ENCODE data around the gene OLIG2. TPM values are rescaled to one million over a fixed set of nuclear protein-coding genes. Genes with fewer than 3 reads are reported as not detected.

OLIG2 gene
- total and polyA plus RNA-seq, 2 experiments from 2014 or later = 0.15 to 1.4 TPM

DNA sequence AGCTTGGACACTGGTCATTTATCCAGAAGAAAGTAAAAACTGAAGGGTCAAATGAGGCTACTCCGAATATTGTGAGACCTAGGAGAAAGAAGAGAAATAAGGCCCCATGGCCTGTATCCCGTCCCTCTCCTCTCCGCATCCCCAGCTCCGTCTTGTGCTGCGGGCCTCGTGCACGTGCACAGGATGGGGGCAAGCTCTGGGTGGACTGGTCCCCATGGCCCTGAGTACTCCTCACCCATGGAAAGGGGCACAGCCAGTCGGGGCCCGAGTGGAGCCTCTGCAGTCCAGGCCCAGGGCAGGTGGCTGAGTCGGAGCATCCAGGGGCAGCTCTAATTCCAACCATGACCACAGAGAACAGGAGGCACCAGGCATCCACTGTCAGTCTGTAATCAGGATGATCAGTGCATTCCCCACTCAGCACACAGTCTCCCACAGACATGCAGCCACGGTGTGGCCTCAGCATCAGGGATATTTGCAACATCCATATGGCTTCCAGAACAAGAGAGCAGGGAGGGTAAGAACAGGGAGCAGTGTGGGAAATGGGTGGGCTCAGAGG lies 31.7 kb downstream of the OLIG2 start:
- Histone ChIP-seq H3K4me3 (no peak overlapping the region), H3K36me3 (ENCODE audit: insufficient read depth) (no peaks in the 10 kb centered on the region), H2AFZ (no peak overlapping the region), H4K20me1 (replicated peaks; ENCODE audit: insufficient read depth) (no peaks in the 10 kb centered on the region), H3K4me1 (ENCODE audit: insufficient read depth) (no peaks in the 10 kb centered on the region), H3K9me2 (ENCODE audit: insufficient read depth) (no peaks in the 10 kb centered on the region), H3F3A (replicated peaks; ENCODE audit: low read depth) (no peaks in the 10 kb centered on the region), H3K79me2 (replicated peaks; ENCODE audit: insufficient read depth) (no peaks in the 10 kb centered on the region), H3K4me2 (no peak overlapping the region), H3K27ac (ENCODE audit: low read depth) (no peak overlapping the region), H3K27me3 (ENCODE audit: insufficient read depth) (no peaks in the 10 kb centered on the region)
- Mint-ChIP-seq H3K4me1 (no peaks in the 10 kb centered on the region; the same call in 1 of the 3 replicates), H3K27me3 (ENCODE audit: insufficient read depth, low read depth, poor library complexity) (peaks cover 12% of the 10 kb centered on the region), H3K27ac (no peak overlapping the region), H3K9me3 (no peaks in the 10 kb centered on the region), H3K36me3 (ENCODE audit: low read depth) (no peaks in the 10 kb centered on the region), H3K4me3 (no peak overlapping the region)
- DNase-seq (ENCODE audit: low spot score) (no peak), ATAC-seq (no peak)
- TF ChIP-seq ZNF114 (CRISPR knock-in tag; IDR thresholded peaks at IDR 0.05) (no peak), POLR2AphosphoS5 (IDR thresholded peaks at IDR 0.05; ENCODE audit: low read depth) (no peak), CREB1 (CRISPR knock-in tag; IDR thresholded peaks at IDR 0.05; ENCODE audit: low read depth) (no peak), NANOG (IDR thresholded peaks at IDR 0.05; ENCODE audit: borderline replicate concordance) (no peak), ZNF331 (CRISPR knock-in tag; IDR thresholded peaks at IDR 0.05; ENCODE audit: low read depth) (no peak), EZH2 (IDR thresholded peaks at IDR 0.05; ENCODE audit: low read depth, unreplicated experiment) (no peak), EZH2phosphoT487 (IDR thresholded peaks at IDR 0.05; ENCODE audit: unreplicated experiment) (no peak), JUNB (IDR thresholded peaks at IDR 0.05; ENCODE audit: unreplicated experiment) (no peak), STAT1 (IDR thresholded peaks at IDR 0.05; ENCODE audit: unreplicated experiment) (no peak)
- TF ChIP-seq, protein P1, sequence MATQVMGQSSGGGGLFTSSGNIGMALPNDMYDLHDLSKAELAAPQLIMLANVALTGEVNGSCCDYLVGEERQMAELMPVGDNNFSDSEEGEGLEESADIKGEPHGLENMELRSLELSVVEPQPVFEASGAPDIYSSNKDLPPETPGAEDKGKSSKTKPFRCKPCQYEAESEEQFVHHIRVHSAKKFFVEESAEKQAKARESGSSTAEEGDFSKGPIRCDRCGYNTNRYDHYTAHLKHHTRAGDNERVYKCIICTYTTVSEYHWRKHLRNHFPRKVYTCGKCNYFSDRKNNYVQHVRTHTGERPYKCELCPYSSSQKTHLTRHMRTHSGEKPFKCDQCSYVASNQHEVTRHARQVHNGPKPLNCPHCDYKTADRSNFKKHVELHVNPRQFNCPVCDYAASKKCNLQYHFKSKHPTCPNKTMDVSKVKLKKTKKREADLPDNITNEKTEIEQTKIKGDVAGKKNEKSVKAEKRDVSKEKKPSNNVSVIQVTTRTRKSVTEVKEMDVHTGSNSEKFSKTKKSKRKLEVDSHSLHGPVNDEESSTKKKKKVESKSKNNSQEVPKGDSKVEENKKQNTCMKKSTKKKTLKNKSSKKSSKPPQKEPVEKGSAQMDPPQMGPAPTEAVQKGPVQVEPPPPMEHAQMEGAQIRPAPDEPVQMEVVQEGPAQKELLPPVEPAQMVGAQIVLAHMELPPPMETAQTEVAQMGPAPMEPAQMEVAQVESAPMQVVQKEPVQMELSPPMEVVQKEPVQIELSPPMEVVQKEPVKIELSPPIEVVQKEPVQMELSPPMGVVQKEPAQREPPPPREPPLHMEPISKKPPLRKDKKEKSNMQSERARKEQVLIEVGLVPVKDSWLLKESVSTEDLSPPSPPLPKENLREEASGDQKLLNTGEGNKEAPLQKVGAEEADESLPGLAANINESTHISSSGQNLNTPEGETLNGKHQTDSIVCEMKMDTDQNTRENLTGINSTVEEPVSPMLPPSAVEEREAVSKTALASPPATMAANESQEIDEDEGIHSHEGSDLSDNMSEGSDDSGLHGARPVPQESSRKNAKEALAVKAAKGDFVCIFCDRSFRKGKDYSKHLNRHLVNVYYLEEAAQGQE (IDR thresholded peaks at IDR 0.05; ENCODE audit: unreplicated experiment) = no peak
- TF ChIP-seq, protein P2, sequence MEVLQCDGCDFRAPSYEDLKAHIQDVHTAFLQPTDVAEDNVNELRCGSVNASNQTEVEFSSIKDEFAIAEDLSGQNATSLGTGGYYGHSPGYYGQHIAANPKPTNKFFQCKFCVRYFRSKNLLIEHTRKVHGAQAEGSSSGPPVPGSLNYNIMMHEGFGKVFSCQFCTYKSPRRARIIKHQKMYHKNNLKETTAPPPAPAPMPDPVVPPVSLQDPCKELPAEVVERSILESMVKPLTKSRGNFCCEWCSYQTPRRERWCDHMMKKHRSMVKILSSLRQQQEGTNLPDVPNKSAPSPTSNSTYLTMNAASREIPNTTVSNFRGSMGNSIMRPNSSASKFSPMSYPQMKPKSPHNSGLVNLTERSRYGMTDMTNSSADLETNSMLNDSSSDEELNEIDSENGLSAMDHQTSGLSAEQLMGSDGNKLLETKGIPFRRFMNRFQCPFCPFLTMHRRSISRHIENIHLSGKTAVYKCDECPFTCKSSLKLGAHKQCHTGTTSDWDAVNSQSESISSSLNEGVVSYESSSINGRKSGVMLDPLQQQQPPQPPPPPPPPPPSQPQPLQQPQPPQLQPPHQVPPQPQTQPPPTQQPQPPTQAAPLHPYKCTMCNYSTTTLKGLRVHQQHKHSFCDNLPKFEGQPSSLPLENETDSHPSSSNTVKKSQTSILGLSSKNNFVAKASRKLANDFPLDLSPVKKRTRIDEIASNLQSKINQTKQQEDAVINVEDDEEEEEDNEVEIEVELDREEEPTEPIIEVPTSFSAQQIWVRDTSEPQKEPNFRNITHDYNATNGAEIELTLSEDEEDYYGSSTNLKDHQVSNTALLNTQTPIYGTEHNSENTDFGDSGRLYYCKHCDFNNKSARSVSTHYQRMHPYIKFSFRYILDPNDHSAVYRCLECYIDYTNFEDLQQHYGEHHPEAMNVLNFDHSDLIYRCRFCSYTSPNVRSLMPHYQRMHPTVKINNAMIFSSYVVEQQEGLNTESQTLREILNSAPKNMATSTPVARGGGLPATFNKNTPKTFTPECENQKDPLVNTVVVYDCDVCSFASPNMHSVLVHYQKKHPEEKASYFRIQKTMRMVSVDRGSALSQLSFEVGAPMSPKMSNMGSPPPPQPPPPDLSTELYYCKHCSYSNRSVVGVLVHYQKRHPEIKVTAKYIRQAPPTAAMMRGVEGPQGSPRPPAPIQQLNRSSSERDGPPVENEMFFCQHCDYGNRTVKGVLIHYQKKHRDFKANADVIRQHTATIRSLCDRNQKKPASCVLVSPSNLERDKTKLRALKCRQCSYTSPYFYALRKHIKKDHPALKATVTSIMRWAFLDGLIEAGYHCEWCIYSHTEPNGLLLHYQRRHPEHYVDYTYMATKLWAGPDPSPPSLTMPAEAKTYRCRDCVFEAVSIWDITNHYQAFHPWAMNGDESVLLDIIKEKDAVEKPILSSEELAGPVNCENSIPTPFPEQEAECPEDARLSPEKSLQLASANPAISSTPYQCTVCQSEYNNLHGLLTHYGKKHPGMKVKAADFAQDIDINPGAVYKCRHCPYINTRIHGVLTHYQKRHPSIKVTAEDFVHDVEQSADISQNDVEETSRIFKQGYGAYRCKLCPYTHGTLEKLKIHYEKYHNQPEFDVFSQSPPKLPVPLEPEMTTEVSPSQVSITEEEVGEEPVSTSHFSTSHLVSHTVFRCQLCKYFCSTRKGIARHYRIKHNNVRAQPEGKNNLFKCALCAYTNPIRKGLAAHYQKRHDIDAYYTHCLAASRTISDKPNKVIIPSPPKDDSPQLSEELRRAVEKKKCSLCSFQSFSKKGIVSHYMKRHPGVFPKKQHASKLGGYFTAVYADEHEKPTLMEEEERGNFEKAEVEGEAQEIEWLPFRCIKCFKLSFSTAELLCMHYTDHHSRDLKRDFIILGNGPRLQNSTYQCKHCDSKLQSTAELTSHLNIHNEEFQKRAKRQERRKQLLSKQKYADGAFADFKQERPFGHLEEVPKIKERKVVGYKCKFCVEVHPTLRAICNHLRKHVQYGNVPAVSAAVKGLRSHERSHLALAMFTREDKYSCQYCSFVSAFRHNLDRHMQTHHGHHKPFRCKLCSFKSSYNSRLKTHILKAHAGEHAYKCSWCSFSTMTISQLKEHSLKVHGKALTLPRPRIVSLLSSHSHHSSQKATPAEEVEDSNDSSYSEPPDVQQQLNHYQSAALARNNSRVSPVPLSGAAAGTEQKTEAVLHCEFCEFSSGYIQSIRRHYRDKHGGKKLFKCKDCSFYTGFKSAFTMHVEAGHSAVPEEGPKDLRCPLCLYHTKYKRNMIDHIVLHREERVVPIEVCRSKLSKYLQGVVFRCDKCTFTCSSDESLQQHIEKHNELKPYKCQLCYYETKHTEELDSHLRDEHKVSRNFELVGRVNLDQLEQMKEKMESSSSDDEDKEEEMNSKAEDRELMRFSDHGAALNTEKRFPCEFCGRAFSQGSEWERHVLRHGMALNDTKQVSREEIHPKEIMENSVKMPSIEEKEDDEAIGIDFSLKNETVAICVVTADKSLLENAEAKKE (CRISPR knock-in tag; IDR thresholded peaks at IDR 0.05) = no peak
- TF ChIP-seq, protein P3, sequence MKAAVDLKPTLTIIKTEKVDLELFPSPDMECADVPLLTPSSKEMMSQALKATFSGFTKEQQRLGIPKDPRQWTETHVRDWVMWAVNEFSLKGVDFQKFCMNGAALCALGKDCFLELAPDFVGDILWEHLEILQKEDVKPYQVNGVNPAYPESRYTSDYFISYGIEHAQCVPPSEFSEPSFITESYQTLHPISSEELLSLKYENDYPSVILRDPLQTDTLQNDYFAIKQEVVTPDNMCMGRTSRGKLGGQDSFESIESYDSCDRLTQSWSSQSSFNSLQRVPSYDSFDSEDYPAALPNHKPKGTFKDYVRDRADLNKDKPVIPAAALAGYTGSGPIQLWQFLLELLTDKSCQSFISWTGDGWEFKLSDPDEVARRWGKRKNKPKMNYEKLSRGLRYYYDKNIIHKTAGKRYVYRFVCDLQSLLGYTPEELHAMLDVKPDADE (IDR thresholded peaks at IDR 0.05) = no peak
- TF ChIP-seq, protein P4, sequence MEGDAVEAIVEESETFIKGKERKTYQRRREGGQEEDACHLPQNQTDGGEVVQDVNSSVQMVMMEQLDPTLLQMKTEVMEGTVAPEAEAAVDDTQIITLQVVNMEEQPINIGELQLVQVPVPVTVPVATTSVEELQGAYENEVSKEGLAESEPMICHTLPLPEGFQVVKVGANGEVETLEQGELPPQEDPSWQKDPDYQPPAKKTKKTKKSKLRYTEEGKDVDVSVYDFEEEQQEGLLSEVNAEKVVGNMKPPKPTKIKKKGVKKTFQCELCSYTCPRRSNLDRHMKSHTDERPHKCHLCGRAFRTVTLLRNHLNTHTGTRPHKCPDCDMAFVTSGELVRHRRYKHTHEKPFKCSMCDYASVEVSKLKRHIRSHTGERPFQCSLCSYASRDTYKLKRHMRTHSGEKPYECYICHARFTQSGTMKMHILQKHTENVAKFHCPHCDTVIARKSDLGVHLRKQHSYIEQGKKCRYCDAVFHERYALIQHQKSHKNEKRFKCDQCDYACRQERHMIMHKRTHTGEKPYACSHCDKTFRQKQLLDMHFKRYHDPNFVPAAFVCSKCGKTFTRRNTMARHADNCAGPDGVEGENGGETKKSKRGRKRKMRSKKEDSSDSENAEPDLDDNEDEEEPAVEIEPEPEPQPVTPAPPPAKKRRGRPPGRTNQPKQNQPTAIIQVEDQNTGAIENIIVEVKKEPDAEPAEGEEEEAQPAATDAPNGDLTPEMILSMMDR (conservative IDR thresholded peaks at IDR 0.05; ENCODE audit: low read depth in 2 of 2) = no peak
